Gastroesophageal sphincter (tissue), 3 donors: ENCODE measurements around the gene NOL4L.

Source experiments
- POLR2AphosphoS5 ChIP-seq: sonication (generic); formaldehyde crosslinking; IDR thresholded peaks from one replicate; pipeline ENCODE4 v1.6.1; 2017; ENCODE audit warnings: antibody characterized with exemption
- TF ChIP-seq, protein P1 (sequence below), 4 experiments: fragments of 200-600 bp in 2 of 4; fragments of 450-650 bp in 2 of 4; sonication (generic) in 1 of 4; IDR thresholded peaks; one replicate each; pipeline ENCODE4 v1.5.1; 2017 to 2019; ENCODE audit warnings: antibody characterized with exemption in 4 of 4, mild to moderate bottlenecking in 2 of 4, moderate library complexity in 2 of 4

DNA sequence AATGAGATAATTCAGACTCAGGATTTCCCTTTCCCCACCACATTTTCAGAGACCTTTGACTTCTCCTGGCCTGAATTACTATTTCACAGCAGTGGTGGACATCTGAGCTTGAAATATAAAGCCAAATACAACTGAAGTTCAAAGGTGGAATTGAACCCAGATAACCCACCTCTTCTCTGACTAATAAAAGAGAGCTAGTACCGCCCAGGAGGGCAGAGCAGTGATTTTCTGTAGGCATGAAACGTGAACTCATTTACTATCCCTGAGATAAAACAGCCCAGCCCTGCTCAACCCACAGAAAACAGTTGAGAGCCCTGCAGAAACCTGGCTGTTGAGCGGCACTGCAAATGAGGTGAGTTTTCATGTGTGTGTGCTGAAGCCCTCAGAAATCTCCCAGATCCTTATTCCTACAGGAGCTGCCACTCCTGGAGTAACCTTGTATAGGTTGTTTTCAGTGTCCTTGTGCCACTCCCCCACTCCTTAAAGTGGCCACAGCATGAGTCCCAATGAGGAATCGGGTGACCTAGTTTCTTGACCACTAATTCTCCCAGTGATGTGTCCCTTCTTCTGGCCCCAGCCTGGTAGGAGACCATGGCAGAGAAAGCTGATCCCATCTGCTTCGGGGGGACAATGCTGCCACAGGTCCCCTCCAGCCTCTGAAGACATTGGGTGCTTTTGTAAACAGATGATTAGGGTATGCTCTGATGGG lies 99.2 kb downstream of the NOL4L start:
- TF ChIP-seq, protein P1, sequence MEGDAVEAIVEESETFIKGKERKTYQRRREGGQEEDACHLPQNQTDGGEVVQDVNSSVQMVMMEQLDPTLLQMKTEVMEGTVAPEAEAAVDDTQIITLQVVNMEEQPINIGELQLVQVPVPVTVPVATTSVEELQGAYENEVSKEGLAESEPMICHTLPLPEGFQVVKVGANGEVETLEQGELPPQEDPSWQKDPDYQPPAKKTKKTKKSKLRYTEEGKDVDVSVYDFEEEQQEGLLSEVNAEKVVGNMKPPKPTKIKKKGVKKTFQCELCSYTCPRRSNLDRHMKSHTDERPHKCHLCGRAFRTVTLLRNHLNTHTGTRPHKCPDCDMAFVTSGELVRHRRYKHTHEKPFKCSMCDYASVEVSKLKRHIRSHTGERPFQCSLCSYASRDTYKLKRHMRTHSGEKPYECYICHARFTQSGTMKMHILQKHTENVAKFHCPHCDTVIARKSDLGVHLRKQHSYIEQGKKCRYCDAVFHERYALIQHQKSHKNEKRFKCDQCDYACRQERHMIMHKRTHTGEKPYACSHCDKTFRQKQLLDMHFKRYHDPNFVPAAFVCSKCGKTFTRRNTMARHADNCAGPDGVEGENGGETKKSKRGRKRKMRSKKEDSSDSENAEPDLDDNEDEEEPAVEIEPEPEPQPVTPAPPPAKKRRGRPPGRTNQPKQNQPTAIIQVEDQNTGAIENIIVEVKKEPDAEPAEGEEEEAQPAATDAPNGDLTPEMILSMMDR (IDR thresholded peaks at IDR 0.05): no peak
- no peak for TF ChIP-seq POLR2AphosphoS5
